CD4-positive, alpha-beta T cell (primary cell): ENCODE measurements around the gene RTL9. TPM values are rescaled to one million over a fixed set of nuclear protein-coding genes. Genes with fewer than 3 reads are reported as not detected.

ENCODE experiments used
- ATAC-seq: fragments of 200-7000 bp; cut with Tn5 transposase; one replicate; pipeline ENCODE4 v1.10.0; 2022; ENCODE audit warnings: mild to moderate bottlenecking; ENCODE audit not compliant: poor library complexity
- CTCF ChIA-PET: fragments of 350-600 bp; sonication (Branson Sonifier 250); formaldehyde crosslinking; loops from one replicate; lab custom pipeline; 2021; ENCODE audit warnings: antibody characterized with exemption, inconsistent platforms; lab: Charles Lee
- POLR2A ChIA-PET: fragments of 350-600 bp; sonication (Branson Sonifier 250); formaldehyde crosslinking; loops from one replicate; lab custom pipeline; 2021; ENCODE audit warnings: antibody characterized with exemption, inconsistent platforms; lab: Charles Lee
- DNase-seq, 14 experiments: peaks; one replicate each; pipeline ENCODE4 v3.0.0-alpha.2; 2013 to 2020; ENCODE audit warnings: mixed read lengths in 2 of 14
- H3K27ac ChIP-seq, 2 donors: one replicate each; pipeline versions ENCODE4 v1.5.1 to v1.7.0; 2013; ENCODE audit warnings: low read length in 2 of 2, low read depth in 1 of 2, mild to moderate bottlenecking in 1 of 2
- H3K27me3 ChIP-seq, 2 experiments: 1 replicate in 1 of 2; 2 replicates in 1 of 2; pipeline versions ENCODE4 v1.6.1 to v1.7.0; 2013; ENCODE audit warnings: low read length in 2 of 2, control low read depth in 1 of 2, mild to moderate bottlenecking in 1 of 2, moderate library complexity in 1 of 2; ENCODE audit not compliant: insufficient read depth in 2 of 2, control insufficient read depth in 1 of 2
- H3K36me3 ChIP-seq: one replicate; pipeline ENCODE4 v1.6.1; 2013; ENCODE audit warnings: low read length, control low read depth; ENCODE audit not compliant: insufficient read depth
- H3K4me1 ChIP-seq: one replicate; pipeline ENCODE4 v1.6.1; 2013; ENCODE audit warnings: low read length, control low read depth; ENCODE audit not compliant: insufficient read depth
- H3K4me3 ChIP-seq: one replicate; pipeline ENCODE4 v1.5.1; 2013; ENCODE audit warnings: mild to moderate bottlenecking, low read length, moderate library complexity
- H3K9me3 ChIP-seq, 2 experiments: 1 replicate in 1 of 2; 2 replicates in 1 of 2; pipeline versions ENCODE4 v1.6.1 to v1.7.0; 2013; ENCODE audit warnings: low read length in 2 of 2, mild to moderate bottlenecking in 2 of 2, control low read depth in 1 of 2, moderate library complexity in 1 of 2; ENCODE audit not compliant: control insufficient read depth in 1 of 2, insufficient read depth in 1 of 2
- H3K27ac Mint-ChIP-seq: one replicate; pipeline ENCODE4 v1.8.0; 2020; ENCODE audit warnings: mixed read lengths
- H3K27me3 Mint-ChIP-seq: one replicate; pipeline ENCODE4 v1.8.0; 2021; ENCODE audit warnings: mixed read lengths
- H3K36me3 Mint-ChIP-seq: one replicate; pipeline ENCODE4 v1.8.0; 2021; ENCODE audit warnings: low read depth, mixed read lengths
- H3K4me1 Mint-ChIP-seq: one replicate; pipeline ENCODE4 v1.8.0; 2021; ENCODE audit warnings: low read depth, mixed read lengths
- H3K4me3 Mint-ChIP-seq: one replicate; pipeline ENCODE4 v1.8.0; 2020; ENCODE audit warnings: mild to moderate bottlenecking, mixed read lengths
- H3K9me3 Mint-ChIP-seq: one replicate; pipeline ENCODE4 v1.8.0; 2020; ENCODE audit warnings: mixed read lengths
- intact Hi-C, 2 experiments: fragments of 100-400 bp; cut with DNase I in 1 of 2; cut with micrococcal nuclease in 1 of 2; formaldehyde crosslinking; loops; one replicate each; pipeline versions ENCODE4 v1.15.1 to v1.9.0; 2023 to 2025; cut with DNase I, micrococcal nuclease
- total RNA-seq, 174 experiments: library from RNA in 2 of 174; stranded (reverse) in 2 of 174; gene quantifications; one replicate each; pipeline ENCODE4 v1.2.3 and lab custom pipeline; 2021 to 2026
- TF ChIP-seq, protein P1 (sequence below): fragments of 200-600 bp; IDR thresholded peaks from one replicate; pipeline ENCODE4 v1.8.0; 2022; ENCODE audit warnings: antibody characterized with exemption, mild to moderate bottlenecking

RTL9 gene
- total RNA-seq, 2 experiments from 2014 or later, result not detected

DNA sequence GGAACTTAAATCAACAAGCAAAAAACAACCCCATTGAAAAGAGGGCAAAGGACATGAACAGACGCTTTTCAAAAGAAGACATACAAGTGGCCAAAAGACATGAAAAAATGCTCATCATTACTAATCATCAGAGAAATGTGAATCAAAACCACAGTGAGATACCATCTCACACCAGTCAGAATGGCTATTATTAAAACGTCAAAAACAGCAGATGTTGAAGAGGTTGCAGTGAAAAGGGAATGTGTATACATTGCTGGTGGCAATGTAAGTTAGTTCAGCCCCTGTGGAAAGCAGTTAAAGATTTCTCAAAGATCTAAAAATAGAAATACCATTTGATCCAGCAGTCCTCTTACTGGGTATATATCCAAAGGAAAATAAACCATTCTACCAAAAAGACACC is 22.6 kb downstream of the RTL9 start:
- CTCF ChIA-PET, result no interaction called here
- TF ChIP-seq, protein P1, sequence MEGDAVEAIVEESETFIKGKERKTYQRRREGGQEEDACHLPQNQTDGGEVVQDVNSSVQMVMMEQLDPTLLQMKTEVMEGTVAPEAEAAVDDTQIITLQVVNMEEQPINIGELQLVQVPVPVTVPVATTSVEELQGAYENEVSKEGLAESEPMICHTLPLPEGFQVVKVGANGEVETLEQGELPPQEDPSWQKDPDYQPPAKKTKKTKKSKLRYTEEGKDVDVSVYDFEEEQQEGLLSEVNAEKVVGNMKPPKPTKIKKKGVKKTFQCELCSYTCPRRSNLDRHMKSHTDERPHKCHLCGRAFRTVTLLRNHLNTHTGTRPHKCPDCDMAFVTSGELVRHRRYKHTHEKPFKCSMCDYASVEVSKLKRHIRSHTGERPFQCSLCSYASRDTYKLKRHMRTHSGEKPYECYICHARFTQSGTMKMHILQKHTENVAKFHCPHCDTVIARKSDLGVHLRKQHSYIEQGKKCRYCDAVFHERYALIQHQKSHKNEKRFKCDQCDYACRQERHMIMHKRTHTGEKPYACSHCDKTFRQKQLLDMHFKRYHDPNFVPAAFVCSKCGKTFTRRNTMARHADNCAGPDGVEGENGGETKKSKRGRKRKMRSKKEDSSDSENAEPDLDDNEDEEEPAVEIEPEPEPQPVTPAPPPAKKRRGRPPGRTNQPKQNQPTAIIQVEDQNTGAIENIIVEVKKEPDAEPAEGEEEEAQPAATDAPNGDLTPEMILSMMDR, result no peak

DNA sequence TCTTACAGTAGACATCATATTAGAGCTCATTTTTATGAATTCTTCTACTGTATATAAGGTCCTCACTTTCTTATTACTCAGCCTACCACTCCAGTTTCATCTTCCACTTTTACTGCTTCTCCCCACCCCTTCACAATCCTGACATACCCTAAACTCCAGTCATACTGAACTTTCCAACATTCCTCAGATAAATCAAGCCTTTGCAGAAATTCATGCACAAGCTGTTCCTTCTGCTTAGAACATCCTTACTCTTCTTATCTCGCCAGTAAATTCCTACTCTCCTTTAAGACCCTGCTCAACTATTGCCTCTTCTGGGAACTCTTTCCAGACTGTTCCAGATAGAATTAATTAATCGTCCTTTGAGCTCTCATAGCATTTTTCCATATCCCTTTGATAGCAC is 24.8 kb downstream of the RTL9 start:
- H3K27ac ChIP-seq, result no peak overlapping the region
- POLR2A ChIA-PET, result no interaction called here
- no peaks in the 10 kb centered on the region for H3K4me1 ChIP-seq
- H3K4me3 Mint-ChIP-seq, result no peak overlapping the region
- DNase-seq (no peak), ATAC-seq (no peak)
- H3K27ac Mint-ChIP-seq, result no peak overlapping the region
- no peaks in the 10 kb centered on the region for H3K36me3 ChIP-seq
- no peaks in the 10 kb centered on the region for H3K27me3 Mint-ChIP-seq
- H3K36me3 Mint-ChIP-seq, result no peaks in the 10 kb centered on the region
- no peaks in the 10 kb centered on the region for H3K27me3 ChIP-seq
- H3K4me1 Mint-ChIP-seq, result no peaks in the 10 kb centered on the region
- TF ChIP-seq, protein P1, result no peak
- no peaks in the 10 kb centered on the region for H3K9me3 Mint-ChIP-seq
- H3K9me3 ChIP-seq, result no peaks in the 10 kb centered on the region
- no peak overlapping the region for H3K4me3 ChIP-seq
- CTCF ChIA-PET, result no interaction called here
- intact Hi-C loops, result no loop called here

More for the DNA sequence above, 22.6 kb downstream of the RTL9 start:
- H3K27ac ChIP-seq, result no peak overlapping the region
- Mint-ChIP-seq H3K36me3 (no peaks in the 10 kb centered on the region), H3K9me3 (no peaks in the 10 kb centered on the region), H3K27ac (no peak overlapping the region), H3K4me1 (no peaks in the 10 kb centered on the region), H3K27me3 (no peaks in the 10 kb centered on the region), H3K4me3 (no peak overlapping the region)
- H3K4me3 ChIP-seq, result no peak overlapping the region
- no peaks in the 10 kb centered on the region for H3K36me3 ChIP-seq
- ATAC-seq (no peak), DNase-seq (no peak)
- no peaks in the 10 kb centered on the region for H3K4me1 ChIP-seq
- H3K9me3 ChIP-seq, result no peaks in the 10 kb centered on the region
- intact Hi-C loops, result no loop called here
- POLR2A ChIA-PET, result no interaction called here
- no peaks in the 10 kb centered on the region for H3K27me3 ChIP-seq

DNA sequence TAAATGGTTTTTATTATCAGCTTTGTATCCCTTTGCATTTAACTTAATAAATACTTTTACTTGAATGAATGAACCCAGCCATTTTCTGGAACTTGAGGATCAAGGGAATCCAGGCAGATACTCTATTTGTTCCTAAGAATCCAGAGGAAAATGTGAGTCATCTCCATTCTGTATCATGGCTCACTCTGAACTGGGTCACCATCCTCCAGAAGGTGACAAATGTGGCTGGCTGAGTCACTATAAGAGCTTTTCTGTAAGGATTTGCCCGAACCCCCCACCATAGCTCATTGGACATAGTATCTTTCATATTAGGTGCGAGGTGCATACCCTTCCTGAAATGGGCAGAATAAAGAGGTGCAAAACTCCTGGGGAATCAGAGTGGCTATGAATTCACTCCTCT is 25.8 kb downstream of the RTL9 start:
- no peaks in the 10 kb centered on the region for H3K27me3 ChIP-seq
- TF ChIP-seq, protein P1, result no peak
- H3K36me3 ChIP-seq, result no peaks in the 10 kb centered on the region
- no peaks in the 10 kb centered on the region for H3K4me1 ChIP-seq
- Mint-ChIP-seq H3K36me3 (no peaks in the 10 kb centered on the region), H3K4me1 (no peaks in the 10 kb centered on the region), H3K9me3 (no peaks in the 10 kb centered on the region), H3K4me3 (no peak overlapping the region), H3K27me3 (no peaks in the 10 kb centered on the region), H3K27ac (no peak overlapping the region)
- no peak overlapping the region for H3K27ac ChIP-seq
- no peak for ATAC-seq
- no peaks in the 10 kb centered on the region for H3K9me3 ChIP-seq
- no peak overlapping the region for H3K4me3 ChIP-seq
- CTCF ChIA-PET, result no interaction called here
- POLR2A ChIA-PET, result no interaction called here
- intact Hi-C loops, result no loop called here
- no peak for DNase-seq
